Thoracic aorta (tissue), 2 donors: ENCODE results near the gene OR9Q2. TPM values are rescaled to one million over a fixed set of nuclear protein-coding genes. Genes with fewer than 3 reads are reported as not detected.
"Not testable (repeated sequence)": the region's sequence is repeated elsewhere in the genome, so short reads cannot be mapped to it uniquely, and the experiment has no call there.

Source experiments
- ATAC-seq: fragments of 150-250 bp; one replicate; pipeline ENCODE4 v1.8.0; 2017; ENCODE audit warnings: low read depth; ENCODE audit not compliant: insufficient number of reproducible peaks, low FRiP score
- DNase-seq: peaks from one replicate; pipeline ENCODE4 v3.0.0-alpha.2; 2020; ENCODE audit warnings: low spot score
- H3K27ac ChIP-seq, 2 donors: fragments of 200-600 bp; sonication (generic); 1 replicate in 1 of 2; 2 replicates in 1 of 2; pipeline ENCODE4 v1.5.1; 2016; ENCODE audit warnings: mild to moderate bottlenecking in 2 of 2, moderate library complexity in 2 of 2
- H3K27me3 ChIP-seq: fragments of 200-600 bp; sonication (generic); replicated peaks from 2 replicates; pipeline ENCODE4 v1.6.0; 2016; ENCODE audit warnings: mild to moderate bottlenecking; ENCODE audit not compliant: insufficient read depth
- H3K36me3 ChIP-seq: fragments of 200-600 bp; sonication (generic); one replicate; pipeline ENCODE4 v1.5.1; 2016
- H3K4me1 ChIP-seq, 2 donors: fragments of 200-600 bp; sonication (generic); 1 replicate in 1 of 2; 2 replicates in 1 of 2; pipeline versions ENCODE4 v1.5.1 to v1.6.0; 2016; ENCODE audit warnings: low read depth in 2 of 2, mild to moderate bottlenecking in 1 of 2; ENCODE audit not compliant: control insufficient read depth in 1 of 2
- H3K4me3 ChIP-seq: fragments of 200-600 bp; sonication (generic); 2 replicates; pipeline ENCODE4 v1.5.1; 2016; ENCODE audit warnings: mild to moderate bottlenecking
- H3K9me3 ChIP-seq: fragments of 200-600 bp; sonication (generic); 2 replicates; pipeline ENCODE4 v1.5.1; 2016
- CTCF ChIP-seq: fragments of 200-600 bp; sonication (generic); IDR thresholded peaks from one replicate; pipeline ENCODE4 v1.5.1; 2019; ENCODE audit warnings: antibody characterized with exemption
- total RNA-seq, 2 donors: library from RNA; depleted of rRNA; stranded (reverse); fragments of >200 nt; gene quantifications; one replicate each; pipeline versions ENCODE4 v1.1.0 to v1.2.3, GENCODE V29; 2016

OR9Q2 gene
- total RNA-seq, 2 donors from 2014 or later: not detected

GRCh38 chr11:58192229-58192628, 3.4 kb downstream of the OR9Q2 start:
- Histone ChIP-seq H3K27ac (no peak overlapping the region), H3K9me3 (no peaks in the 10 kb centered on the region), H3K4me3 (no peak overlapping the region), H3K27me3 (no peaks in the 10 kb centered on the region), H3K36me3 (no peaks in the 10 kb centered on the region), H3K4me1 (no peaks in the 10 kb centered on the region)
- TF ChIP-seq CTCF: no peak
- DNase-seq: no peak
- ATAC-seq: no peak

- TF ChIP-seq CTCF: no peak
- no peaks in the 10 kb centered on the region for H3K27me3 ChIP-seq
- H3K9me3 ChIP-seq: peaks cover 3% of the 10 kb centered on the region
- no peaks in the 10 kb centered on the region for H3K36me3 ChIP-seq
- ATAC-seq (no peak), DNase-seq (no peak)
- H3K4me1 ChIP-seq: no peaks in the 10 kb centered on the region
- H3K4me3 ChIP-seq: no peak overlapping the region
- no peak overlapping the region for H3K27ac ChIP-seq
Measured at GRCh38 chr11:58193391-58193790, 4.5 kb downstream of the OR9Q2 start.

- no peak for TF ChIP-seq CTCF
- H3K4me3 ChIP-seq: no peak overlapping the region
- ATAC-seq (no peak), DNase-seq (no peak)
- no peaks in the 10 kb centered on the region for H3K36me3 ChIP-seq
- H3K9me3 ChIP-seq: peaks cover 4% of the 10 kb centered on the region
- no peak overlapping the region for H3K27ac ChIP-seq
- H3K4me1 ChIP-seq: no peaks in the 10 kb centered on the region
- H3K27me3 ChIP-seq: no peaks in the 10 kb centered on the region
Measured at GRCh38 chr11:58195939-58196338, 7.1 kb downstream of the OR9Q2 start.

GRCh38 chr11:58199271-58199670, 10.4 kb downstream of the OR9Q2 start:
- ATAC-seq: no peak

GRCh38 chr11:58204042-58204441, 15.2 kb downstream of the OR9Q2 start, which contains the start of gene OR1S2:
Gene OR1S2, minus strand, starts transcription at chr11:58204142. Its CDS starts 0 bp downstream, at chr11:58204142.
- H3K9me3 ChIP-seq: no peaks in the 10 kb centered on the region
- TF ChIP-seq CTCF: no peak
- no peak for ATAC-seq
- H3K36me3 ChIP-seq: no peaks in the 10 kb centered on the region
- no peak within 1 kb of the TSS for H3K27ac ChIP-seq
- no peaks in the 10 kb centered on the region for H3K27me3 ChIP-seq
- no peak within 1 kb of the TSS for H3K4me3 ChIP-seq
- H3K4me1 ChIP-seq: no peaks in the 10 kb centered on the region
- DNase-seq: no peak

More at GRCh38 chr11:58199271-58199670, 10.4 kb downstream of the OR9Q2 start:
- no peaks in the 10 kb centered on the region for H3K27me3 ChIP-seq
- no peak overlapping the region for H3K27ac ChIP-seq
- no peaks in the 10 kb centered on the region for H3K36me3 ChIP-seq
- TF ChIP-seq CTCF: no peak
- H3K4me3 ChIP-seq: no peak overlapping the region
- DNase-seq: no peak
- H3K9me3 ChIP-seq: peaks cover 4% of the 10 kb centered on the region
- H3K4me1 ChIP-seq: no peaks in the 10 kb centered on the region

GRCh38 chr11:58212420-58212819, 23.6 kb downstream of the OR9Q2 start, which contains the start of gene OR1S1:
Gene OR1S1, plus strand, starts transcription at chr11:58212720.
- H3K4me3 ChIP-seq, H3K9me3 ChIP-seq, H3K27ac ChIP-seq, H3K36me3 ChIP-seq, H3K27me3 ChIP-seq, H3K4me1 ChIP-seq, ATAC-seq, DNase-seq: not testable (repeated sequence)
